Endothelial cell of hepatic sinusoid (primary cell): Measurements from ENCODE around the gene PTGES3L.

Source experiments
- in situ Hi-C: cut with HindIII; loops from 2 replicates; pipeline ENCODE4 v1.10.0; 2017; ENCODE audit warnings: low sequenced_read_pairs

Gene PTGES3L

GRCh38 chr17:42979511-42980273 lies at the start of gene PTGES3L:
TSS of gene PTGES3L (minus strand) at chr17:42980080. CDS start at chr17:42980053, 27 bp downstream.
- in situ Hi-C loops = no loop called here

- in situ Hi-C loops = no loop called here
Observed at GRCh38 chr17:43028221-43028861, 48.5 kb upstream of the PTGES3L start.

GRCh38 chr17:43027091-43028032 lies 47.5 kb upstream of the PTGES3L start:
- in situ Hi-C loops = no loop called here

GRCh38 chr17:43026595-43026994 lies 46.7 kb upstream of the PTGES3L start:
- in situ Hi-C loops = no loop called here

GRCh38 chr17:43025766-43026537 lies 46.1 kb upstream of the PTGES3L start:
- in situ Hi-C loops = no loop called here

GRCh38 chr17:43025290-43025657 lies 45.4 kb upstream of the PTGES3L start:
- in situ Hi-C loops = no loop called here

- in situ Hi-C loops = no loop called here
Observed at GRCh38 chr17:43024407-43025289, 44.8 kb upstream of the PTGES3L start, which contains the start of gene RND2. TSS of gene RND2 (plus strand) at chr17:43025231. CDS start at chr17:43025348, 117 bp downstream.

- in situ Hi-C loops = no loop called here
Observed at GRCh38 chr17:43021741-43022512, 42.0 kb upstream of the PTGES3L start, which contains the start of gene VAT1. TSS of gene VAT1 (minus strand) at chr17:43022385. CDS start at chr17:43022322, 63 bp downstream.

- in situ Hi-C loops = no loop called here
Observed at GRCh38 chr17:43020789-43021740, 41.2 kb upstream of the PTGES3L start.

GRCh38 chr17:43020030-43020621 lies 40.2 kb upstream of the PTGES3L start:
- in situ Hi-C loops = no loop called here

- in situ Hi-C loops = no loop called here
Observed at GRCh38 chr17:43019418-43019817, 39.5 kb upstream of the PTGES3L start.

GRCh38 chr17:43018932-43019331 lies 39.1 kb upstream of the PTGES3L start:
- in situ Hi-C loops = no loop called here

- in situ Hi-C loops = no loop called here
Observed at GRCh38 chr17:43018008-43018853, 38.4 kb upstream of the PTGES3L start.

- in situ Hi-C loops = no loop called here
Observed at GRCh38 chr17:43016216-43016615, 36.3 kb upstream of the PTGES3L start.

- in situ Hi-C loops = no loop called here
Observed at GRCh38 chr17:43015579-43015978, 35.7 kb upstream of the PTGES3L start.
